GM12878 (cell line): Measurements from ENCODE around the gene RTP1.

ENCODE experiments used
- ATF7 ChIP-seq: fragments of 450-650 bp; IDR thresholded peaks from 2 replicates; pipeline ENCODE4 v1.6.1; 2016; ENCODE audit warnings: low read depth, mild to moderate bottlenecking
- BCL3 ChIP-seq: IDR thresholded peaks from 2 replicates; pipeline ENCODE4 v1.6.1; 2011; ENCODE audit warnings: borderline replicate concordance, low read depth, mild to moderate bottlenecking, moderate library complexity, low read length; ENCODE audit not compliant: insufficient read depth, poor library complexity, severe bottlenecking
- EZH2 ChIP-seq: IDR thresholded peaks from 2 replicates; pipeline ENCODE4 v1.6.1; 2012; ENCODE audit warnings: low read depth, mild to moderate bottlenecking, control low read depth, inconsistent platforms, low read length, borderline replicate concordance; ENCODE audit not compliant: control insufficient read depth
- SPI1 ChIP-seq: IDR thresholded peaks from 2 replicates; pipeline ENCODE4 v1.6.1; 2011; ENCODE audit warnings: low read depth, mild to moderate bottlenecking, low read length, moderate library complexity, borderline replicate concordance; ENCODE audit not compliant: insufficient read depth
- TAF1 ChIP-seq: IDR thresholded peaks from 2 replicates; pipeline ENCODE4 v1.6.1; 2011; ENCODE audit warnings: mild to moderate bottlenecking, low read depth, low read length, borderline replicate concordance

- TF ChIP-seq ATF7: no peak
- no peak for TF ChIP-seq BCL3
- no peak for TF ChIP-seq TAF1
- TF ChIP-seq EZH2: no peak
- TF ChIP-seq SPI1: no peak
Observed at GRCh38 chr3:187186375-187186774, 10.9 kb upstream of the RTP1 start.
